GM13976 (cell line): Measurements from ENCODE around the gene KLHL29.

Source experiments
- DNase-seq: peaks from one replicate; pipeline ENCODE4 v3.0.0; 2012; ENCODE audit warnings: low spot score
- CTCF ChIP-seq: IDR thresholded peaks from 2 replicates; pipeline ENCODE4 v1.5.1; 2012; ENCODE audit warnings: borderline replicate concordance, mild to moderate bottlenecking; ENCODE audit not compliant: insufficient read depth; ENCODE audit errors: extremely low read depth, missing control alignments, control extremely low read depth
- in situ Hi-C: fragments of 300-500 bp; cut with MboI; formaldehyde crosslinking; loops from one replicate; pipeline ENCODE4 v1.12.0; 2022; ENCODE audit warnings: low sequenced_read_pairs, mixed read lengths, inconsistent platforms; ENCODE audit not compliant: unreplicated experiment

KLHL29 gene

GRCh38 chr2:23401427-23402204, 16.6 kb downstream of the KLHL29 start:
- DNase-seq, result no peak
- in situ Hi-C loops, result no loop called here
- TF ChIP-seq CTCF, result no peak

- no peak for DNase-seq
- in situ Hi-C loops, result no loop called here
- no peak for TF ChIP-seq CTCF
Observed at GRCh38 chr2:23402205-23402740, 17.3 kb downstream of the KLHL29 start.

DNA sequence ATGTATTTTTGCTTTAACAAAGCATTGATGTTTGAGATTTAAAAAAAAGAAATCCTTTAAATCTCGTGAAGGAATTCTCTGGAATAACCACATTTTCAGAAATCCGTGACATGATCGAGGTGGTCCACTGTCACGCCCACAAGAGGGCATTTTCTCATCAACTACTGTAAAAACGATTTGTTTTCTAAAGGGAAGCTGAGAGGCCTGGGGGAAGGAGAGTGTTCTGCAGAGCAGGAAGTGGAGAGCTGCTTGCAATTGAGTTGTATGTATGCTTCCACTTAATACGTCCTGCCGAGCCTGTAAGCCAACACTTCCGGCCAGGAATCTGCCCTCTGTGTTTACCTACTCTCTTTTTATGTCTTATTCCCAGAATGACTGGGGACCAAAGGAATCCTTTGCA, 19.4 kb downstream of the KLHL29 start:
- in situ Hi-C loops, result no loop called here
- no peak for DNase-seq
- peak; percentile 26 for TF ChIP-seq CTCF

GRCh38 chr2:23409248-23409647, 24.3 kb downstream of the KLHL29 start:
- in situ Hi-C loops, result no loop called here
- no peak for DNase-seq
- no peak for TF ChIP-seq CTCF

DNA sequence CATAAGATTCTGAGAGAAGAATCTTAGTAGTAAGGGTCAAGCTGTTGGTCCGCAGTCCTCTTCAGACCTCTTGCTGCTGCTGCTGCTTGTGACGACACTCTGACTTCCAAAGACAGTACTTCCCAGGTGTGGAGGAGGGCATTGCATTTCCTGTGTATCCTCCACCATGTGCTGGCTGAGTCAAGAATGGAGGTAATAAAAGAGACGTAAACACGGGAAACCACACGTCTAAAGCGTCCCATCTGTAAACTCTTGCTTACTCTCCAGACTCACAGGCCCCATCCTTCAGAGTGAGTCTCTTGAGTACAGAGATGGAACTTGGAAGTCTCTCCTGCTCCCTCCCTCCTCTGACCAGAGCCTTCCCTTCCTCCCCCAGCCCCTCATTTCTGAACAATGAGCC, 25.6 kb downstream of the KLHL29 start:
- in situ Hi-C loops, result no loop called here
- no peak for DNase-seq
- TF ChIP-seq CTCF, result no peak

GRCh38 chr2:23411752-23412431, 26.9 kb downstream of the KLHL29 start:
- DNase-seq, result no peak
- no peak for TF ChIP-seq CTCF
- in situ Hi-C loops, result no loop called here
